Measurements from ENCODE around the gene LHFPL6. TPM values are rescaled to one million over a fixed set of nuclear protein-coding genes. Genes with fewer than 3 reads are reported as not detected.

Gene LHFPL6
- total RNA-seq, 1 experiment from 2014 or later: 25.7 TPM

DNA sequence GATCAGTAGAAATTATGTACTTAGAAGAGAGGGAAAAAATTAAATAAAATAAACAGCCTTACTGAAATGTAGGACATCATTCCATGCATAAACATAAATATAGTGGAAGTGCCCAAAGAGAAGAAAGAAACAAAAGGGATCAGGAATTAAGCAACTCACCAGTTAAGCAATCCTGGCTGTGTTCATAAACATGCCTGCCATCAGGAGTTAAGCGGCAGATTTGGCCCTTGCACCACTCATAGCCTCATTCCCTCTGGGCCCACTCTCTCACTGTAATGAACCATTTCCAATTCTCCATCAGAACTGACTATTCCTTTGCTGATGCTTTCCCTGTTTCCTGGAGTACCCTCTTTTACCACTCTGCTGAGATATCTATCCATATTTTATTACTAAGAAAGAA is 281.4 kb downstream of the LHFPL6 start:
- no TSS peak for BruUV-seq (replicated peaks)
- Histone ChIP-seq H3K27ac (ENCODE audit: low read length) (no peak overlapping the region), H3K27me3 (ENCODE audit: control insufficient read depth, insufficient read depth, low read length) (no peaks in the 10 kb centered on the region), H3K4me3 (ENCODE audit: low read depth in 2 of 2, low read length in 2 of 2) (no peak overlapping the region), H3K36me3 (ENCODE audit: control insufficient read depth, insufficient read depth, low read length) (no peaks in the 10 kb centered on the region), H3K4me1 (ENCODE audit: control insufficient read depth, insufficient read depth, low read length) (no peaks in the 10 kb centered on the region), H3K9me3 (ENCODE audit: control insufficient read depth, insufficient read depth, low read depth, low read length) (no peaks in the 10 kb centered on the region)
- ChIA-PET POLR2A (no interaction called here), CTCF (no interaction called here)
- intact Hi-C loops (cut with micrococcal nuclease; ENCODE audit: unreplicated experiment) (no loop called here), in situ Hi-C loops (cut with HindIII; ENCODE audit: low pct_unique_long_range_greater_than_20kb, low sequenced_read_pairs) (no loop called here)
- TF ChIP-seq POLR2AphosphoS5 (IDR thresholded peaks at IDR 0.05; ENCODE audit: low read depth, low read length) (no peak), TCF7L2 (IDR thresholded peaks at IDR 0.05; ENCODE audit: low read depth, low read length) (no peak), SIN3A (IDR thresholded peaks at IDR 0.05; ENCODE audit: borderline replicate concordance, insufficient read depth, low read depth, low read length) (no peak)
- TF ChIP-seq, protein P1, sequence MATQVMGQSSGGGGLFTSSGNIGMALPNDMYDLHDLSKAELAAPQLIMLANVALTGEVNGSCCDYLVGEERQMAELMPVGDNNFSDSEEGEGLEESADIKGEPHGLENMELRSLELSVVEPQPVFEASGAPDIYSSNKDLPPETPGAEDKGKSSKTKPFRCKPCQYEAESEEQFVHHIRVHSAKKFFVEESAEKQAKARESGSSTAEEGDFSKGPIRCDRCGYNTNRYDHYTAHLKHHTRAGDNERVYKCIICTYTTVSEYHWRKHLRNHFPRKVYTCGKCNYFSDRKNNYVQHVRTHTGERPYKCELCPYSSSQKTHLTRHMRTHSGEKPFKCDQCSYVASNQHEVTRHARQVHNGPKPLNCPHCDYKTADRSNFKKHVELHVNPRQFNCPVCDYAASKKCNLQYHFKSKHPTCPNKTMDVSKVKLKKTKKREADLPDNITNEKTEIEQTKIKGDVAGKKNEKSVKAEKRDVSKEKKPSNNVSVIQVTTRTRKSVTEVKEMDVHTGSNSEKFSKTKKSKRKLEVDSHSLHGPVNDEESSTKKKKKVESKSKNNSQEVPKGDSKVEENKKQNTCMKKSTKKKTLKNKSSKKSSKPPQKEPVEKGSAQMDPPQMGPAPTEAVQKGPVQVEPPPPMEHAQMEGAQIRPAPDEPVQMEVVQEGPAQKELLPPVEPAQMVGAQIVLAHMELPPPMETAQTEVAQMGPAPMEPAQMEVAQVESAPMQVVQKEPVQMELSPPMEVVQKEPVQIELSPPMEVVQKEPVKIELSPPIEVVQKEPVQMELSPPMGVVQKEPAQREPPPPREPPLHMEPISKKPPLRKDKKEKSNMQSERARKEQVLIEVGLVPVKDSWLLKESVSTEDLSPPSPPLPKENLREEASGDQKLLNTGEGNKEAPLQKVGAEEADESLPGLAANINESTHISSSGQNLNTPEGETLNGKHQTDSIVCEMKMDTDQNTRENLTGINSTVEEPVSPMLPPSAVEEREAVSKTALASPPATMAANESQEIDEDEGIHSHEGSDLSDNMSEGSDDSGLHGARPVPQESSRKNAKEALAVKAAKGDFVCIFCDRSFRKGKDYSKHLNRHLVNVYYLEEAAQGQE (IDR thresholded peaks at IDR 0.05; ENCODE audit: insufficient read depth in 1 of 2, low read depth in 2 of 2, low read length in 1 of 2): no peak
- TF ChIP-seq, protein P2, sequence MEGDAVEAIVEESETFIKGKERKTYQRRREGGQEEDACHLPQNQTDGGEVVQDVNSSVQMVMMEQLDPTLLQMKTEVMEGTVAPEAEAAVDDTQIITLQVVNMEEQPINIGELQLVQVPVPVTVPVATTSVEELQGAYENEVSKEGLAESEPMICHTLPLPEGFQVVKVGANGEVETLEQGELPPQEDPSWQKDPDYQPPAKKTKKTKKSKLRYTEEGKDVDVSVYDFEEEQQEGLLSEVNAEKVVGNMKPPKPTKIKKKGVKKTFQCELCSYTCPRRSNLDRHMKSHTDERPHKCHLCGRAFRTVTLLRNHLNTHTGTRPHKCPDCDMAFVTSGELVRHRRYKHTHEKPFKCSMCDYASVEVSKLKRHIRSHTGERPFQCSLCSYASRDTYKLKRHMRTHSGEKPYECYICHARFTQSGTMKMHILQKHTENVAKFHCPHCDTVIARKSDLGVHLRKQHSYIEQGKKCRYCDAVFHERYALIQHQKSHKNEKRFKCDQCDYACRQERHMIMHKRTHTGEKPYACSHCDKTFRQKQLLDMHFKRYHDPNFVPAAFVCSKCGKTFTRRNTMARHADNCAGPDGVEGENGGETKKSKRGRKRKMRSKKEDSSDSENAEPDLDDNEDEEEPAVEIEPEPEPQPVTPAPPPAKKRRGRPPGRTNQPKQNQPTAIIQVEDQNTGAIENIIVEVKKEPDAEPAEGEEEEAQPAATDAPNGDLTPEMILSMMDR (IDR thresholded peaks at IDR 0.05): no peak
- DNase-seq (ENCODE audit: low read depth, low spot score) (no peak), ATAC-seq (no peak)

DNA sequence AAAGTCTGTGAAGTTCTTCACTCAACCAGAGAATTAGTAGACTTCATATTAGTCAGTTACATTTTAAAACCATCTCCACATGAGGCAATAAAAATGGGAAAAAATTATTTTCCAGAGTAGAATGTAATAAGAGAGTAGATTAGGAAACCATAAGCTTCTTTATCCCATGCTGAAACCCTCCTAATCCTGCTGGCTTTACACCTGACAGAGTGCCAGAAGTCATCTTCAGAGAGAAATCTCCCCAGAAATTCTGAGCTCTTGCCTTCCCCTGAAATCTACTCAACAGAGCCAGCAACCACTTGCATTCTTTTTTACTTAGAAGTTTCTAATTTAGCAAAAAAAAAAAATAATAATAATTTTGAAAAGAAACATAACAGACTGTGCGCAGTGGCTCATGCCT is 284.8 kb downstream of the LHFPL6 start:
- H3K36me3 ChIP-seq (ENCODE audit: control insufficient read depth, insufficient read depth, low read length): no peaks in the 10 kb centered on the region
- no peak overlapping the region for H3K27ac ChIP-seq (ENCODE audit: low read length)
- no peak overlapping the region for H3K4me3 ChIP-seq (ENCODE audit: low read depth in 2 of 2, low read length in 2 of 2)
- no TSS peak for BruUV-seq (replicated peaks)
- H3K4me1 ChIP-seq (ENCODE audit: control insufficient read depth, insufficient read depth, low read length): no peaks in the 10 kb centered on the region
- in situ Hi-C loops (cut with HindIII; ENCODE audit: low pct_unique_long_range_greater_than_20kb, low sequenced_read_pairs): no loop called here
- intact Hi-C loops (cut with micrococcal nuclease; ENCODE audit: unreplicated experiment): no loop called here
- TF ChIP-seq TCF7L2 (IDR thresholded peaks at IDR 0.05; ENCODE audit: low read depth, low read length) (no peak), POLR2AphosphoS5 (IDR thresholded peaks at IDR 0.05; ENCODE audit: low read depth, low read length) (no peak), SIN3A (IDR thresholded peaks at IDR 0.05; ENCODE audit: borderline replicate concordance, insufficient read depth, low read depth, low read length) (no peak)
- TF ChIP-seq, protein P1 (IDR thresholded peaks at IDR 0.05; ENCODE audit: insufficient read depth in 1 of 2, low read depth in 2 of 2, low read length in 1 of 2): no peak
- TF ChIP-seq, protein P2 (IDR thresholded peaks at IDR 0.05): no peak
- no peak for DNase-seq (ENCODE audit: low read depth, low spot score)
- no peaks in the 10 kb centered on the region for H3K9me3 ChIP-seq (ENCODE audit: control insufficient read depth, insufficient read depth, low read depth, low read length)
- CTCF ChIA-PET: no interaction called here
- H3K27me3 ChIP-seq (ENCODE audit: control insufficient read depth, insufficient read depth, low read length): no peaks in the 10 kb centered on the region
- no peak for ATAC-seq
- POLR2A ChIA-PET: no interaction called here

Data from Panc1 (cell line).